ENCODE data around the gene TMUB1.
A peak's percentile ranks its signal among the peaks of the same experiment; 100 is the strongest.

Gene TMUB1

GRCh38 chr7:151066273-151066974, 16.9 kb downstream of the TMUB1 start:
- no peak for DNase-seq

- no peak for DNase-seq
Observed at GRCh38 chr7:151065516-151065915, 17.8 kb downstream of the TMUB1 start.

- DNase-seq, result no peak
Observed at GRCh38 chr7:151064993-151065392, 18.3 kb downstream of the TMUB1 start.

GRCh38 chr7:151064454-151064853, 18.8 kb downstream of the TMUB1 start:
- no peak for DNase-seq

- no peak for DNase-seq
Observed at GRCh38 chr7:151063212-151063561, 20.1 kb downstream of the TMUB1 start.

- DNase-seq, result no peak
Observed at GRCh38 chr7:151062399-151063211, 20.7 kb downstream of the TMUB1 start.

- DNase-seq, result no peak
Observed at GRCh38 chr7:151062111-151062398, 21.2 kb downstream of the TMUB1 start.

- DNase-seq, result no peak
Observed at GRCh38 chr7:151061213-151062110, 21.8 kb downstream of the TMUB1 start.

GRCh38 chr7:151060416-151061212, 22.7 kb downstream of the TMUB1 start:
- DNase-seq, result no peak

- DNase-seq, result no peak
Observed at GRCh38 chr7:151060113-151060415, 23.2 kb downstream of the TMUB1 start.

GRCh38 chr7:151059367-151060112, 23.8 kb downstream of the TMUB1 start, which contains the start of gene SLC4A2:
Gene SLC4A2 (plus strand): TSS chr7:151059589. CDS start chr7:151061988, 2,399 bp downstream.
- peak; percentile 54 for DNase-seq

- DNase-seq, result no peak
Observed at GRCh38 chr7:151058781-151059366, 24.4 kb downstream of the TMUB1 start.

GRCh38 chr7:151057989-151058780, 25.1 kb downstream of the TMUB1 start:
- DNase-seq, result peak; percentile 99

- no peak for DNase-seq
Observed at GRCh38 chr7:151057506-151057988, 25.7 kb downstream of the TMUB1 start, which contains the start of gene CDK5. Gene CDK5 (minus strand): TSS chr7:151057897. CDS start chr7:151057848, 49 bp downstream.

GRCh38 chr7:151056666-151057505, 26.4 kb downstream of the TMUB1 start:
- DNase-seq, result no peak

- no peak for DNase-seq
Observed at GRCh38 chr7:151056283-151056665, 27.0 kb downstream of the TMUB1 start.

- DNase-seq, result no peak
Observed at GRCh38 chr7:151053751-151054150, 29.5 kb downstream of the TMUB1 start.

GRCh38 chr7:151053096-151053495, 30.2 kb downstream of the TMUB1 start:
- no peak for DNase-seq

GRCh38 chr7:151051108-151051507, 32.2 kb downstream of the TMUB1 start:
- peak; percentile 10 for DNase-seq

Measured in CD4-positive, alpha-beta T cell treated with Interleukin-4 for 4 hours (primary cell).